ENCODE results near the gene MAGI3. TPM values are rescaled to one million over a fixed set of nuclear protein-coding genes. Genes with fewer than 3 reads are reported as not detected.

MAGI3 gene
- total RNA-seq, 3 donors from 2014 or later, result 48.6 to 65.4 (median 62.9) TPM

DNA sequence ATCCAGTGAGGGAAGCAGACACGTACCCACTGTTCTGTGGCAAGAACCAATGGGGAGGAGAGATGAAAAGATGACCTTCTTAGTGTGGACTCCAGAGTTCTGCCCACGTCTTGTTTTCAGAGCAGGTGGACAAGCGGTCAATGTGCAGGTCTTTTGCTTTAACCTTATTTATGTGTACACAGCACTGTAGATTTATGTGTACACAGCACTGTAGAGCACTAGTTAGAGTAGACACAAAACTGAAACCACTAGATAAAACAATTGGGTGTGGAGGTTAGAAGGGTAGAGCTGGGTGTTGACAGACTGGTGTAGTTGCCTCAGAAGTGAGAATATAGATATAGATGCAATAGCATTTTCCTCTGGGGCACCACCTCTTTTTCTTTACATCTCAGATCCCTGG lies 150.0 kb downstream of the MAGI3 start:
- TF ChIP-seq, protein P1, sequence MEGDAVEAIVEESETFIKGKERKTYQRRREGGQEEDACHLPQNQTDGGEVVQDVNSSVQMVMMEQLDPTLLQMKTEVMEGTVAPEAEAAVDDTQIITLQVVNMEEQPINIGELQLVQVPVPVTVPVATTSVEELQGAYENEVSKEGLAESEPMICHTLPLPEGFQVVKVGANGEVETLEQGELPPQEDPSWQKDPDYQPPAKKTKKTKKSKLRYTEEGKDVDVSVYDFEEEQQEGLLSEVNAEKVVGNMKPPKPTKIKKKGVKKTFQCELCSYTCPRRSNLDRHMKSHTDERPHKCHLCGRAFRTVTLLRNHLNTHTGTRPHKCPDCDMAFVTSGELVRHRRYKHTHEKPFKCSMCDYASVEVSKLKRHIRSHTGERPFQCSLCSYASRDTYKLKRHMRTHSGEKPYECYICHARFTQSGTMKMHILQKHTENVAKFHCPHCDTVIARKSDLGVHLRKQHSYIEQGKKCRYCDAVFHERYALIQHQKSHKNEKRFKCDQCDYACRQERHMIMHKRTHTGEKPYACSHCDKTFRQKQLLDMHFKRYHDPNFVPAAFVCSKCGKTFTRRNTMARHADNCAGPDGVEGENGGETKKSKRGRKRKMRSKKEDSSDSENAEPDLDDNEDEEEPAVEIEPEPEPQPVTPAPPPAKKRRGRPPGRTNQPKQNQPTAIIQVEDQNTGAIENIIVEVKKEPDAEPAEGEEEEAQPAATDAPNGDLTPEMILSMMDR (IDR thresholded peaks at IDR 0.05), result no peak
- peak in 1 of 3 donors; percentile 10 for DNase-seq
- Histone ChIP-seq H3K9me3 (no peaks in the 10 kb centered on the region), H3K4me3 (no peak overlapping the region), H3K4me1 (ENCODE audit: low read depth) (peaks cover 16% of the 10 kb centered on the region), H3K36me3 (ENCODE audit: low read depth) (no peaks in the 10 kb centered on the region)
- intact Hi-C loops (cut with DNase I, micrococcal nuclease), result no loop called here
- peak; percentile 95 for ATAC-seq

- intact Hi-C loops (cut with DNase I, micrococcal nuclease), result no loop called here
Measured at GRCh38 chr1:113541106-113541505, 150.8 kb downstream of the MAGI3 start.

DNA sequence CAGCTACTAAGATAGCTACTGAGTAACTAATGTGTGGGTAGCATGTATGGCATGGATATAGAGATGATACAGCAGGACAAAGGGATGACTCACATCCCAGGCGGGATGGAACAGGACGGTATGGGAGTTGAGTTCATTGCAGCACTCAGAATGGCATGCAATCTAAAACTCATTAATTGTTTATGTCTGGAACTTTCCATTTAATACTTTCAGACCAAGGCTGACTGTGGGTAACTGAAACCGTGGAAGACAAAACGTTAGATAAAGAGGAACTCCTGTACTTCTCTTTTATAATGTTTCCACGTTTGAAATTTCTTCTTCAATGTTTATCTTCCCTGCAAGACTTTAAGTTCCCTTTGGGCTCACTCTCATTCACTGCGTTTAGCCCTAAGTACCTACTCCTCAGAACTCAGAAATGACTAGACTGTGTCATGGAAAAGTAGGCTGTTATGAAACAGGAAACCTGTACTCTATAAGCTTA lies 151.9 kb downstream of the MAGI3 start:
- H3K4me1 ChIP-seq (ENCODE audit: low read depth), result peaks cover 16% of the 10 kb centered on the region
- intact Hi-C loops (cut with DNase I, micrococcal nuclease), result no loop called here
- TF ChIP-seq, protein P1 (IDR thresholded peaks at IDR 0.05), result no peak
- ATAC-seq (peak; percentile 70), DNase-seq (no peak)
- H3K36me3 ChIP-seq (ENCODE audit: low read depth), result no peaks in the 10 kb centered on the region
- no peaks in the 10 kb centered on the region for H3K9me3 ChIP-seq
- H3K4me3 ChIP-seq, result no peak overlapping the region

More at GRCh38 chr1:113541106-113541505, 150.8 kb downstream of the MAGI3 start:
- DNase-seq, result no peak
- Histone ChIP-seq H3K4me3 (no peak overlapping the region), H3K4me1 (ENCODE audit: low read depth) (peaks cover 16% of the 10 kb centered on the region), H3K9me3 (no peaks in the 10 kb centered on the region), H3K36me3 (ENCODE audit: low read depth) (no peaks in the 10 kb centered on the region)
- ATAC-seq, result peak; percentile 76
- TF ChIP-seq, protein P1 (IDR thresholded peaks at IDR 0.05), result no peak

GRCh38 chr1:113543110-113543509 lies 152.8 kb downstream of the MAGI3 start:
- Histone ChIP-seq H3K36me3 (ENCODE audit: low read depth) (no peaks in the 10 kb centered on the region), H3K9me3 (no peaks in the 10 kb centered on the region), H3K4me1 (ENCODE audit: low read depth) (peaks cover 16% of the 10 kb centered on the region), H3K4me3 (no peak overlapping the region)
- intact Hi-C loops (cut with DNase I, micrococcal nuclease), result no loop called here
- ATAC-seq (no peak), DNase-seq (no peak)
- TF ChIP-seq, protein P1 (IDR thresholded peaks at IDR 0.05), result no peak

DNA sequence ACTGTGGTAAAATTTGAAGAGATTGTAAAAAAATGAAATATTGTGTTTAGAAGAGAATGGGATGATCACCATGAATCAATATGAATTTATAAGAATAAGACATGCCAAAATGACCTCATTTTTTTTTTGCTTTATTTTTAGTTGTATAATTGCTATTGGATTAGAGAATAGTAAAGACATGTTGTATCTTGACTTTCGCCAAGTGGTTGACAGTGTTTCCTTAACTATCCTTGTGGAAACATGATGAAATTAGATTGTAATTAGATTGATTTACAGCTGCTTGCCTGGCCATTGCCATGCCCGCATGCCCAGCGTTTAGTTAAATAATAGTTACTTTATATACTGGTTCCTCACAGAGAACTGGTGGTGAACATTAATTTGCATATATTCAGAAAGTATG lies 154.9 kb downstream of the MAGI3 start:
- TF ChIP-seq, protein P1 (IDR thresholded peaks at IDR 0.05), result no peak
- intact Hi-C loops (cut with DNase I, micrococcal nuclease), result no loop called here
- Histone ChIP-seq H3K4me1 (ENCODE audit: low read depth) (peaks cover 12% of the 10 kb centered on the region), H3K9me3 (no peaks in the 10 kb centered on the region), H3K36me3 (ENCODE audit: low read depth) (no peaks in the 10 kb centered on the region), H3K4me3 (no peak overlapping the region)
- DNase-seq (no peak), ATAC-seq (no peak)

- Histone ChIP-seq H3K36me3 (ENCODE audit: low read depth) (no peaks in the 10 kb centered on the region), H3K4me3 (no peak overlapping the region), H3K4me1 (ENCODE audit: low read depth) (peaks cover 12% of the 10 kb centered on the region), H3K9me3 (no peaks in the 10 kb centered on the region)
- intact Hi-C loops (cut with DNase I, micrococcal nuclease), result no loop called here
- TF ChIP-seq, protein P1 (IDR thresholded peaks at IDR 0.05), result no peak
- ATAC-seq (no peak), DNase-seq (no peak)
Measured at GRCh38 chr1:113545626-113546025, 155.3 kb downstream of the MAGI3 start.

All from mucosa of descending colon (tissue), 3 donors.